OCI-LY3 (cell line): Measurements from ENCODE around the gene GPR155.

ENCODE experiments used
- CTCF ChIP-seq: fragments of 200-600, 300-600 bp; sonication (generic); IDR thresholded peaks from 2 replicates; pipeline ENCODE4 v1.5.1; 2014; ENCODE audit warnings: antibody characterized with exemption, low read length, low read depth
- EZH2phosphoT487 ChIP-seq: fragments of 200-600 bp; shearing (Covaris generic); IDR thresholded peaks from 2 replicates; pipeline ENCODE4 v1.6.1; 2018; ENCODE audit warnings: antibody characterized with exemption, mixed run types, low read depth

GRCh38 chr2:174527959-174528358, 41.1 kb upstream of the GPR155 start:
- no peak for TF ChIP-seq CTCF
- TF ChIP-seq EZH2phosphoT487 = no peak
